ENCODE results near the gene CERK.

Gene CERK

GRCh38 chr22:46677323-46678002 lies 60.6 kb downstream of the CERK start:
- no peak for DNase-seq (ENCODE audit: low read depth)

- DNase-seq (ENCODE audit: low read depth) = no peak
These were observed 61.2 kb downstream of the CERK start for GRCh38 chr22:46676881-46677280.

GRCh38 chr22:46676479-46676878 lies 61.6 kb downstream of the CERK start:
- DNase-seq (ENCODE audit: low read depth) = no peak

- DNase-seq (ENCODE audit: low read depth) = no peak
These were observed 62.1 kb downstream of the CERK start for GRCh38 chr22:46675938-46676337.

GRCh38 chr22:46675479-46675878 lies 62.6 kb downstream of the CERK start:
- DNase-seq (ENCODE audit: low read depth) = no peak

- DNase-seq (ENCODE audit: low read depth) = no peak
These were observed 63.1 kb downstream of the CERK start for GRCh38 chr22:46674906-46675305.

GRCh38 chr22:46674367-46674781 lies 63.7 kb downstream of the CERK start:
- DNase-seq (ENCODE audit: low read depth) = no peak

- DNase-seq (ENCODE audit: low read depth) = no peak
These were observed 64.3 kb downstream of the CERK start for GRCh38 chr22:46673662-46674236.

- DNase-seq (ENCODE audit: low read depth) = no peak
These were observed 64.8 kb downstream of the CERK start for GRCh38 chr22:46673205-46673604.

- DNase-seq (ENCODE audit: low read depth) = no peak
These were observed 65.3 kb downstream of the CERK start for GRCh38 chr22:46672731-46673130.

GRCh38 chr22:46671824-46672432 lies 66.1 kb downstream of the CERK start:
- DNase-seq (ENCODE audit: low read depth) = no peak

- DNase-seq (ENCODE audit: low read depth) = no peak
These were observed 68.9 kb downstream of the CERK start for GRCh38 chr22:46669201-46669600.

GRCh38 chr22:46668116-46668515 lies 69.9 kb downstream of the CERK start:
- DNase-seq (ENCODE audit: low read depth) = peak; percentile 18

- no peak for DNase-seq (ENCODE audit: low read depth)
These were observed 70.8 kb downstream of the CERK start for GRCh38 chr22:46667245-46667623.

GRCh38 chr22:46666577-46667244 lies 71.3 kb downstream of the CERK start:
- DNase-seq (ENCODE audit: low read depth) = no peak

- no peak for DNase-seq (ENCODE audit: low read depth)
These were observed 72.2 kb downstream of the CERK start for GRCh38 chr22:46665751-46666280.

GRCh38 chr22:46665151-46665695 lies 72.8 kb downstream of the CERK start:
- no peak for DNase-seq (ENCODE audit: low read depth)

- DNase-seq (ENCODE audit: low read depth) = no peak
These were observed 73.7 kb downstream of the CERK start for GRCh38 chr22:46664301-46664855.

- DNase-seq (ENCODE audit: low read depth) = no peak
These were observed 74.5 kb downstream of the CERK start for GRCh38 chr22:46663436-46664100.

GRCh38 chr22:46663001-46663400 lies 75.1 kb downstream of the CERK start:
- no peak for DNase-seq (ENCODE audit: low read depth)

GRCh38 chr22:46662226-46662625 lies 75.8 kb downstream of the CERK start:
- no peak for DNase-seq (ENCODE audit: low read depth)
